Glomerular visceral epithelial cell (primary cell): ENCODE results near the gene HMGXB3.

ENCODE experiments used
- DNase-seq: peaks from one replicate; pipeline ENCODE4 v3.0.0-alpha.2; 2016; ENCODE audit errors: extremely low spot score

HMGXB3 gene

GRCh38 chr5:150085950-150086715, 85.6 kb downstream of the HMGXB3 start, which contains the start of gene CSF1R:
Gene CSF1R (minus strand): TSS chr5:150086554. CDS start chr5:150086427, 127 bp downstream.
- no peak for DNase-seq

DNA sequence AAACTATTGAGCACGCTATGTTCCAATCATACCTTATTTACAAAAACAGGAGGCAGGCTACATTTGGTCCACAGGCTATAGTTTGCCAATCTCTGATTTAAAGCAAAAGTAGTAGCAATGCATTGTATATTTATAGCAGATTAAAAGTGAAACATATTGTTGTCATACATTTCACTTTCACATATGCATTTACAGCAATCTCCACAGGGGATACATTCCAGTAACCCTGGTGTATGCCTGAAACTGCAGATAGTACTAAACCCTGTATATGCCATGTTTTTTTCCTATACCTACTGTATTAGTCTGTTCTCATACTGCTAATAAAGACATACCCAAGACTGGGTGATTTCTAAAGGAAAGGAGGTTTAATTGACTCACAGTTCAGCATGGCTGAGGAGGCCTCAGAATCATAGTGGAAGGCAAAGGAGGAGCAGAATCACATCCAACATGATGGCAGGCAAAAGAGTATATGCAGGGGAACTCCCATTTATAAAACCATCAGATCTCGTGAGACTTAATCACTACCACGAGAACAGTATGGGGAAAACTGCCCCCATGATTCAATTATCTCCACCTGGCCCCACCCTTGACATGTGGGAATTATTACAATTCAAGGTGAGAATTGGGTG, 91.7 kb downstream of the HMGXB3 start:
- DNase-seq = no peak

DNA sequence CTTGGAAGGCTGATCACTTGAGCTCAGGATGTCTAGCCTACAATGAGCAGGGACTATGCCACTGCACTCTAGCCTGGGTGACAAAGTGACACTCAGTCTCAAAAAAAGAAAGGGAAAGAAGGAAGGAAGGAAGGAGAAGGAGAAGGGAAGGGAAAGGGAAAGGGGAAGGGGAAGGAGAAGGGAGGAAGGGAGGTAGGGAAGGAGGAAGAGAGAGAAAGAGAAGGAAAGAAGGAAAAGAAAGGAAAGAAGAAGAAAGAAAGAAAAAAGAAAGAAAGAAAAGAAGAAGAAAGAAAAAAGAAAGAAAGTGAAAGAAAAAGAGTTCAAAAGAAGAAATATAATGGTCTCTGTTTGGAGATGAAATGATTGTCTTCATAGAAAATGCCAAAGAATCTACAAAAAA, 96.6 kb downstream of the HMGXB3 start:
- DNase-seq = no peak

DNA sequence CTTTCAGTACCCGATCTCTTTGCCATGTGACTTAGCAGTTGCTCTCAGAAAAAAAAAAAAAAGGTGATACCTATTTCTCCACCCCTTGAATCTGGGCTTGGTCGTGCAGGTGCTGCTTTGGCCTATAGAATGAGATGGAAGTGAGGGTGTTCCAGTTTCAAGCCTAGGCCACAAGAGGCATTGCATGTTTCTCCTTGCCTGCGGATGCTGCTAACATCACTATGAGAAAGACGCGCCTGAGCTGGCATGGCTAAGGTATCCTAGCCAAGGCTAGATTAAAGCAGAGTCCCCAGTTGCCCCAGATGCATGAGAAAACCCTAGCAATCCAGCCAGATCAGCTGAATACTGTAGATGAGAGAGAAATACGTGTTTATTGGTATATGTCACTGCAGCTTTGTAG, 100.5 kb downstream of the HMGXB3 start:
- DNase-seq = no peak
